Type B pancreatic cell (in vitro differentiated cells): ENCODE measurements around the gene EVA1B. TPM values are rescaled to one million over a fixed set of nuclear protein-coding genes. Genes with fewer than 3 reads are reported as not detected.
A peak's percentile ranks its signal among the peaks of the same experiment; 100 is the strongest.

ENCODE experiments used
- DNase-seq: peaks from one replicate; pipeline ENCODE4 v3.0.0; 2021; ENCODE audit warnings: mixed read lengths; ENCODE audit not compliant: unreplicated experiment; ENCODE audit errors: extremely low spot score
- H3K27ac Mint-ChIP-seq: 2 replicates; pipeline ENCODE4 v1.8.0; 2021; ENCODE audit warnings: mild to moderate bottlenecking, mixed read lengths
- H3K27me3 Mint-ChIP-seq: 2 replicates; pipeline ENCODE4 v1.8.0; 2021; ENCODE audit warnings: mixed read lengths
- H3K36me3 Mint-ChIP-seq: 2 replicates; pipeline ENCODE4 v1.8.0; 2021; ENCODE audit warnings: mixed read lengths
- H3K4me1 Mint-ChIP-seq: one replicate; pipeline ENCODE4 v1.8.0; 2021; ENCODE audit warnings: mixed read lengths; ENCODE audit not compliant: unreplicated experiment
- H3K4me3 Mint-ChIP-seq: 2 replicates; pipeline ENCODE4 v1.8.0; 2021; ENCODE audit warnings: mild to moderate bottlenecking, mixed read lengths
- H3K9me3 Mint-ChIP-seq: 2 replicates; pipeline ENCODE4 v1.8.0; 2021; ENCODE audit warnings: mixed read lengths
- CTCF ChIP-seq: fragments of 200-600 bp; sonication (generic); conservative IDR thresholded peaks from 2 replicates; pipeline ENCODE4 v1.5.0; 2021; ENCODE audit warnings: antibody characterized with exemption, mild to moderate bottlenecking
- total RNA-seq: library from RNA; stranded (reverse); gene quantifications from 2 replicates; pipeline ENCODE4 v1.2.1, GENCODE V29; 2021; ENCODE audit warnings: low replicate concordance

Gene EVA1B
- total RNA-seq, 1 donor from 2014 or later, result 39.5 TPM

GRCh38 chr1:36327421-36328087 lies 4.1 kb upstream of the EVA1B start:
- Mint-ChIP-seq H3K36me3 (no peaks in the 10 kb centered on the region), H3K27ac (peak overlapping the region; percentile 75), H3K4me1 (peaks cover 33% of the 10 kb centered on the region), H3K27me3 (peaks cover 15% of the 10 kb centered on the region), H3K4me3 (peak overlapping the region; percentile 55), H3K9me3 (peaks cover 3% of the 10 kb centered on the region)
- TF ChIP-seq CTCF, result no peak
- no peak for DNase-seq

GRCh38 chr1:36326499-36326898 lies 3.1 kb upstream of the EVA1B start:
- Mint-ChIP-seq H3K27ac (peak overlapping the region; percentile 75), H3K4me3 (peak overlapping the region; percentile 25), H3K36me3 (no peaks in the 10 kb centered on the region), H3K27me3 (peaks cover 8% of the 10 kb centered on the region), H3K9me3 (no peaks in the 10 kb centered on the region), H3K4me1 (peaks cover 36% of the 10 kb centered on the region)
- no peak for TF ChIP-seq CTCF
- DNase-seq, result no peak

- peaks cover 4% of the 10 kb centered on the region for H3K27me3 Mint-ChIP-seq
- H3K9me3 Mint-ChIP-seq, result no peaks in the 10 kb centered on the region
- H3K4me3 Mint-ChIP-seq, result peak overlapping the region; percentile 91
- peaks cover 41% of the 10 kb centered on the region for H3K4me1 Mint-ChIP-seq
- H3K27ac Mint-ChIP-seq, result peak overlapping the region; percentile 92
- DNase-seq, result no peak
- no peak for TF ChIP-seq CTCF
- no peaks in the 10 kb centered on the region for H3K36me3 Mint-ChIP-seq
These were observed 883 bp upstream of the EVA1B start for GRCh38 chr1:36324353-36324703.

GRCh38 chr1:36322786-36323635 lies 434 bp downstream of the EVA1B start:
- DNase-seq, result no peak
- H3K4me3 Mint-ChIP-seq, result peak overlapping the region; percentile 82
- peaks cover 4% of the 10 kb centered on the region for H3K27me3 Mint-ChIP-seq
- peaks cover 38% of the 10 kb centered on the region for H3K4me1 Mint-ChIP-seq
- peaks cover 2% of the 10 kb centered on the region for H3K36me3 Mint-ChIP-seq
- no peak overlapping the region for H3K27ac Mint-ChIP-seq
- no peaks in the 10 kb centered on the region for H3K9me3 Mint-ChIP-seq
- no peak for TF ChIP-seq CTCF

- Mint-ChIP-seq H3K4me3 (peak overlapping the region; percentile 87), H3K27me3 (peaks cover 4% of the 10 kb centered on the region), H3K9me3 (no peaks in the 10 kb centered on the region), H3K36me3 (peaks cover 6% of the 10 kb centered on the region), H3K4me1 (peaks cover 31% of the 10 kb centered on the region), H3K27ac (peak overlapping the region; percentile 84)
- no peak for DNase-seq
- TF ChIP-seq CTCF, result no peak
These were observed 1.2 kb downstream of the EVA1B start for GRCh38 chr1:36322041-36322785.
